Endothelial cell of hepatic sinusoid (primary cell): ENCODE measurements around the gene BICC1.

Experiments used
- in situ Hi-C: cut with HindIII; loops from 2 replicates; pipeline ENCODE4 v1.10.0; 2017; ENCODE audit warnings: low sequenced_read_pairs

BICC1 gene

GRCh38 chr10:58810751-58811150 lies 298.1 kb downstream of the BICC1 start:
- in situ Hi-C loops: no loop called here

- in situ Hi-C loops: no loop called here
These were observed 300.9 kb downstream of the BICC1 start for GRCh38 chr10:58813573-58813972.

DNA sequence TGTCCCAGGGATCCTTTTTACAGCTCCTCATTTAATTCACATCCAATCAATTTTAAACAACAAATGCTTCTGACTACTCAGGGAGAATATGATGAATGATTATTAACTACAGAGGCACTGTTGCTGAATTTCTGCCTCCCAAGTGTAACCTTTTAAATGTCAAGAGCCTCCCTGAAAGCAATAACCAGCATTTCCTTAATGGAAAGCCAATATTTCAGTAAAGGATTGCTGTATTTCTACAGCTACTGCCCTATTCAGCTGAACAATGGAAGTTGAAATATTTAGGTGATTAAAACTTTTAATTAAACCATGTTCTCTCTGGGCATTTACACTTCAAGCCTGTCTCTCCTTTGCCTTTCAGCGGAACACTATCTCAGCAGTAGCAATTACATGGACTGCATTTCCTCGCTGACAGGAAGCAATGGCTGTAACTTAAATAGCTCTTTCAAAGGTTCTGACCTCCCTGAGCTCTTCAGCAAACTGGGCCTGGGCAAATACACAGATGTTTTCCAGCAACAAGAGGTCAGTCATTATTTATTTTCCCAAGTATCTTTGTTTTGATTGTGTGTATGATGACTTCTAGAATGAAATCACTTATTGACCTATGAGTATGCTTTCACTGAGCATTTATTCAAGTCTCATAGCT lies 304.7 kb downstream of the BICC1 start:
- in situ Hi-C loops: no loop called here

DNA sequence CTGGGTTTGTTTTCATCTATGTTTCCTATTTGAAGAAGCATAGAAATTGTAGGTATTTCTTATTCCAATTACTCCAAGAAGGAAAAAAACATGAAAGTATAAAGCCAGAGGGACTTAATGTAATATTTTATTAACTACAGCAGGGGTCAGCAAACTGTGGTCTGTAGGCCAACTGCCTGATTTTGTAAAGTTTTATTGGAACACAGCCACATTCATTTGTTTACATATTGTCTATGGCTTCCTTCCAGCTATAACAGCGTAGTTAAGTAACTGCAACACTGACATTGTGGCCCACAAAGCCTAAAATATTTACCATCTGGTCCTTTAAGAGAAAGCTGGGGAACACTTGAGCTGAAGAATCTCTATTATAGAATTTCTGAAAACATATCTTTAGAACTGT lies 306.2 kb downstream of the BICC1 start:
- in situ Hi-C loops: no loop called here

- in situ Hi-C loops: no loop called here
These were observed 307.7 kb downstream of the BICC1 start for GRCh38 chr10:58820386-58820785.

GRCh38 chr10:58820861-58821751 lies 308.4 kb downstream of the BICC1 start:
- in situ Hi-C loops: no loop called here

- in situ Hi-C loops: no loop called here
These were observed 309.0 kb downstream of the BICC1 start for GRCh38 chr10:58821752-58822056.

DNA sequence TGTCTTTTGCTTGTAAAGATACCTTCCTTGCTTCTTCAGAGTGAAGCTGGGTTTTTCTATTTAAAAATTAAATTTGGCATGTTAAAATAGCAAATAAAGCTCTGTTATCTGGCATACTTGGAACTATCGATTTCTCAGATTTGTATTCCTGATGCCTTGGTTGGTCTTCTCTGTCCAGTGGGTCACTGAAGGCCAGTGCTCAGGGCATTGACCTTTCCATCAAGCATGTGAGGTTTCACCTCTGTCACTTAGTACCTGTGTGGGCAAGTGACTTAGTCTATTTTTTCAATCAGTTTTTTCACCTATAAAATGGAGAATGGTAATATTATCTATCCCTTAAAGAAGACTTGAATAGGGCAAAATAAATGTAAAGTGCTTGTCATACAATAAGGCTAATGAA lies 311.3 kb downstream of the BICC1 start:
- in situ Hi-C loops: no loop called here

- in situ Hi-C loops: no loop called here
These were observed 311.7 kb downstream of the BICC1 start for GRCh38 chr10:58824396-58824795.

- in situ Hi-C loops: no loop called here
These were observed 314.0 kb downstream of the BICC1 start for GRCh38 chr10:58826694-58827093.

- in situ Hi-C loops: no loop called here
These were observed 314.7 kb downstream of the BICC1 start for GRCh38 chr10:58827381-58827780.

DNA sequence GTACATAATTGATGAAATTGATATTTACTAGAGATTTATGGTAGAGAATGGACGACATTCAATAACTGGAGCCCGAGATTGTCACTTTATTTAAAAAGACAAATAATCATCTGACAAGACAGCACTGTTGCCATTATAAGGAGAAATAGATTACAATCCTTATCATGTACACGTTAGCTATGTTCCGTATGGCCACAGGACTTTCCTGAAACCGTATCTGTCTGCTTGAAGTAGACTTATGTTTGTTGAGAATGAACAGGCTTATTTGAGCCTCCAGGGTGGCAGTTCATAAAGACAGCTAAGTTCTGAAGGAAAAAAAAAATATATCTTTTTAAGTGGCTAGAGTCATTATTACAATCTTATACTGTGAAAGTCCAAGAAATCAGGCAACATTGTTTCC lies 317.2 kb downstream of the BICC1 start:
- in situ Hi-C loops: no loop called here

GRCh38 chr10:58830697-58831096 lies 318.0 kb downstream of the BICC1 start:
- in situ Hi-C loops: no loop called here

DNA sequence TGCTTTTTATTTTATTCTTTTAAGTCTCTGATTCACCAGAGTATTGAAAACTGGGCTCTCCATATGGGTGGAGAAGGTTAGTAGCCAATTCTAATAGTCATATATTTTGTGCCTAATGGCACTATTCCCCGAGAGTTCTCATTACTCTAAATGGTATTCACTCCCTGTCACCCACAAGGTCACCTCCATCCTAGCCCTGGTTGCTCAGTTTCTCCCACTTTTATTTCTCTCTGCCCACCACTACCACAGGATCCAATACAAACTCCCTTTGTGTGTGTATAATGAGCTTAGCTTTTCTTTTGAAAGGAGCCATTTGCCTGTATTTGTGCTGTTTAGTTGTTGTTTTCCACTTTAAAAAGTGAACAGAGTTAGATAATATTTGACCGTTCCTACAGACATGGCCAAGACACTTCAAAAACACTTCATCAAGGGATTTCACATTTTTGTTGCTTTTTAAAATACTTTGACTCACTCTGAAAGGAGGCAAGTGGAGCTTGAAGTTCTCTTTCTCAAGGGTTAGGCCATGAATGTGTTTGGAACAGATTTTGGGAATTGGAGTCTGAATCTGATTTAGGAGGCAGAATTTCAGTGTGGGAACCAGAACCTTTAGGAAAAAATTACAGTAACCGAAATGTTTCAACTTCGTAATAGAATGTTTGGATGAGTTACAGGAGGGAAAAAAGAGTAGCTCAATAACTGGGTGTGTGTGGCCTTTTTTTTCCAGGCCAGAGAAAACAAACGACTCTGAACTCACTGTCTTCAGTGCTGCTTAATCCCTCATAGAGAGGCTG lies 321.3 kb downstream of the BICC1 start:
- in situ Hi-C loops: no loop called here

DNA sequence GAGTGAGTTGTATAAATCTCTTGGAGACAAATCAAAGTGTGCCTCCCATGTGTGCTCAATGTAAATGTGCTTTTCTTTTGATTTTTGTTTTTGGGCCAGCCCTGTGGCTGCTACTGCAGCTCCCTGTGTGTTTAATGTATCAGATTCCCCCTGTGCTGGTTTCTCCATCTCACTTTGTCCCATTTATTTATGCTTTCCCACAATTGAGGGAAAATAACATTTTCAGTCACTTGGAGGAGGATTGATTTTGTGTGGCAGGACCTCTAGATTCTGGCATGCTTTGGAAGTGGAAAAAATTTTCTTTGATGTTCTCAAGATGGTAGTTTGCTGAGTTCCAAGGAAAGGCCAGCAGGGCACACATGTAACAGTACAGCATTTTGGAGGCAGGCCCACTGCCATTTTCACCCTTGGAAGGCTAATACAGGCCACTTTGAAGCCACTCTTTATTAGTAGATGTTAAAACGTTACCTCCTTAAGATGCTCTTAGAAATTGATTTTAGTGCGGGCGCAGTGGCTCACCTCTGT lies 323.6 kb downstream of the BICC1 start:
- in situ Hi-C loops: no loop called here

GRCh38 chr10:58836991-58837575 lies 324.4 kb downstream of the BICC1 start:
- in situ Hi-C loops: no loop called here

DNA sequence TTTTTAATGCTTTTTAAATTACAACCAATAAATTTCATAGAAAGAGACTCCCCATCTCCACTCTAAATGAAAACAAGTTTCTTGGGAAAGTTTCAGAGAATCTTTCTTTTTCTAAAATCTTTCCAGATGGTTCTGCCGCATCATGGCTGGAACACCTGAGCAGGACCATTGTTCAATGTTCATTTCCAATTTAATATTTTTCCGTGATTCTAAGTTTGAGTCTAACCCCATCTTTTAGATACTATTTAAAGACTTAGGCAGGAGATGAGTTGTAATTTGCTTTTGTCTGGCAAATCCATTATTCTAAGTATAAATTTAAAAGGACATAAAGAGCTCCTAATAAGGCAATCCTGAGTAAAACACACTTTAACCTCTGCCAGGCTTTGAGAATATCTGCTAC lies 325.2 kb downstream of the BICC1 start:
- in situ Hi-C loops: no loop called here

GRCh38 chr10:58838561-58839208 lies 326.0 kb downstream of the BICC1 start:
- in situ Hi-C loops: no loop called here

- in situ Hi-C loops: loop anchor here (5.0 kb wide), 1 partner anchor 83 kb away; no protein-coding TSS in a partner anchor
These were observed 327.1 kb downstream of the BICC1 start for GRCh38 chr10:58839771-58840170.

GRCh38 chr10:58840840-58841435 lies 328.3 kb downstream of the BICC1 start:
- in situ Hi-C loops: loop anchor here (5.0 kb wide), 1 partner anchor 81 kb away; no protein-coding TSS in a partner anchor
